Nephron progenitor cell (in vitro differentiated cells): Measurements from ENCODE around the gene MAD2L2.

Source experiments
- DNase-seq: peaks from one replicate; pipeline ENCODE4 v3.0.0; 2021
- H3K27ac Mint-ChIP-seq: 2 replicates; pipeline ENCODE4 v1.8.0; 2021; ENCODE audit warnings: mild to moderate bottlenecking, moderate library complexity, mixed read lengths
- H3K27me3 Mint-ChIP-seq: 2 replicates; pipeline ENCODE4 v1.8.0; 2021; ENCODE audit warnings: mild to moderate bottlenecking, low read depth, mixed read lengths; ENCODE audit not compliant: poor library complexity
- H3K36me3 Mint-ChIP-seq: 2 replicates; pipeline ENCODE4 v1.8.0; 2021; ENCODE audit warnings: low read depth, mixed read lengths
- H3K4me1 Mint-ChIP-seq: 2 replicates; pipeline ENCODE4 v1.8.0; 2021; ENCODE audit warnings: mixed read lengths
- H3K4me3 Mint-ChIP-seq: 2 replicates; pipeline ENCODE4 v1.8.0; 2021; ENCODE audit warnings: mild to moderate bottlenecking, moderate library complexity, mixed read lengths
- H3K9me3 Mint-ChIP-seq: 2 replicates; pipeline ENCODE4 v1.8.0; 2021; ENCODE audit warnings: mild to moderate bottlenecking, moderate library complexity, mixed read lengths
- CTCF ChIP-seq: fragments of 200-600 bp; sonication (generic); IDR thresholded peaks from 2 replicates; pipeline ENCODE4 v1.5.0; 2021; ENCODE audit warnings: antibody characterized with exemption

MAD2L2 gene

GRCh38 chr1:11697893-11698210, 16.9 kb upstream of the MAD2L2 start:
- peaks cover 32% of the 10 kb centered on the region for H3K27me3 Mint-ChIP-seq
- H3K4me3 Mint-ChIP-seq = no peak overlapping the region
- no peak for DNase-seq
- no peak overlapping the region for H3K27ac Mint-ChIP-seq
- H3K9me3 Mint-ChIP-seq = no peaks in the 10 kb centered on the region
- H3K4me1 Mint-ChIP-seq = peaks cover 39% of the 10 kb centered on the region
- H3K36me3 Mint-ChIP-seq = no peaks in the 10 kb centered on the region
- no peak for TF ChIP-seq CTCF

- H3K36me3 Mint-ChIP-seq = no peaks in the 10 kb centered on the region
- DNase-seq = no peak
- H3K4me3 Mint-ChIP-seq = no peak overlapping the region
- H3K27me3 Mint-ChIP-seq = peaks cover 38% of the 10 kb centered on the region
- no peaks in the 10 kb centered on the region for H3K9me3 Mint-ChIP-seq
- peaks cover 43% of the 10 kb centered on the region for H3K4me1 Mint-ChIP-seq
- no peak for TF ChIP-seq CTCF
- no peak overlapping the region for H3K27ac Mint-ChIP-seq
Measured at GRCh38 chr1:11697188-11697892, 16.4 kb upstream of the MAD2L2 start.

GRCh38 chr1:11695861-11696260, 14.9 kb upstream of the MAD2L2 start:
- H3K27ac Mint-ChIP-seq = no peak overlapping the region
- no peak for TF ChIP-seq CTCF
- H3K4me3 Mint-ChIP-seq = no peak overlapping the region
- H3K9me3 Mint-ChIP-seq = no peaks in the 10 kb centered on the region
- H3K27me3 Mint-ChIP-seq = peaks cover 43% of the 10 kb centered on the region
- peaks cover 36% of the 10 kb centered on the region for H3K4me1 Mint-ChIP-seq
- no peak for DNase-seq
- no peaks in the 10 kb centered on the region for H3K36me3 Mint-ChIP-seq

GRCh38 chr1:11693917-11694316, 13.0 kb upstream of the MAD2L2 start:
- no peak for TF ChIP-seq CTCF
- H3K9me3 Mint-ChIP-seq = no peaks in the 10 kb centered on the region
- H3K27ac Mint-ChIP-seq = no peak overlapping the region
- no peaks in the 10 kb centered on the region for H3K36me3 Mint-ChIP-seq
- peaks cover 40% of the 10 kb centered on the region for H3K27me3 Mint-ChIP-seq
- H3K4me1 Mint-ChIP-seq = peaks cover 42% of the 10 kb centered on the region
- no peak for DNase-seq
- peak overlapping the region; percentile 88 for H3K4me3 Mint-ChIP-seq

- Mint-ChIP-seq H3K27ac (no peak overlapping the region), H3K9me3 (no peaks in the 10 kb centered on the region), H3K27me3 (peaks cover 40% of the 10 kb centered on the region), H3K36me3 (no peaks in the 10 kb centered on the region), H3K4me3 (peak overlapping the region; percentile 88), H3K4me1 (peaks cover 40% of the 10 kb centered on the region)
- TF ChIP-seq CTCF = no peak
- DNase-seq = no peak
Measured at GRCh38 chr1:11693024-11693590, 12.2 kb upstream of the MAD2L2 start.
